GM10266 (cell line): ENCODE measurements around the gene USP31.

Experiments
- DNase-seq: peaks from one replicate; pipeline ENCODE4 v3.0.0; 2012; ENCODE audit errors: extremely low spot score
- CTCF ChIP-seq: IDR thresholded peaks from 2 replicates; pipeline ENCODE4 v1.5.1; 2012; ENCODE audit warnings: mild to moderate bottlenecking, low read depth; ENCODE audit not compliant: control insufficient read depth, insufficient read depth; ENCODE audit errors: missing control alignments

The USP31 gene

GRCh38 chr16:23064639-23065038 lies 84.6 kb downstream of the USP31 start:
- DNase-seq, result no peak

DNA sequence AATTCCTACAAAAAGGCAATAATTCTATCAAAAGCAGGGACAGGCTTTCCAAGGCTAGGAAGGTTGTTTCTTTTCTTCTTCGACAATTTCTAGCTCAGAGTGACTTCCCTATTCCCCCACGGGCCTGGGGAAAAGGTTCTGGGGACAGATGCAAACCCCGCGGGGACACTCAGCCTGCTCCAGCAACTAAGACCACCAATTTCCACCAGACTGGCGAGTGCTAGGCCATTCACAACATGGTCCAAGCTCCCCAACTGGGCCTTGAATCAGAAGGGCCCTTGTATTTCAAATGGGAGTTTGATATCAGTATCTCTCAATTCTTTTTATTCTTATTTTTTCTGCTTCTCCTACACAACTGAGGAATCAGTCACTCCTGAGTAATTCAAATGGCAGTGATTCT lies 86.7 kb downstream of the USP31 start:
- no peak for DNase-seq

More at GRCh38 chr16:23064639-23065038, 84.6 kb downstream of the USP31 start:
- TF ChIP-seq CTCF, result no peak

DNA sequence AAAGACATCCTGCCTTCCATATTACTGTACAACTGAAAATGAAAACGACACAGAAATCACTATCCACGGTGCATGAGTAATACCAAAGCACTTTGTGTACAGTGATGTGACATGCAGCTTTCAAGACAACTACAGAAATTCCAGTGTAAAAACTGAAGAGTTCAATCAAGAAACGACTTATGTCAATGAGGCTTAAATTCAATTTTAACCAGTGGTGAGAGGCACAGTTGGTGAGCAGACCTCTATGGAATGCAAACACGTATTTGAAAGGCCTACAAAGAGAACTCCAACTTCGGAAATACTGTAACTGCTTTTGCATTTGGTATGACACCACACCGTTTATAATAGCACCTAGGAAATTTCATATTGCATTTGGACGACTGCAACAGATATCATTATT lies 87.6 kb downstream of the USP31 start:
- DNase-seq, result no peak
- no peak for TF ChIP-seq CTCF

More for the DNA sequence above, 86.7 kb downstream of the USP31 start:
- no peak for TF ChIP-seq CTCF

GRCh38 chr16:23060458-23061320 lies 88.6 kb downstream of the USP31 start:
- DNase-seq, result peak; percentile 66

GRCh38 chr16:23059433-23059832 lies 89.8 kb downstream of the USP31 start:
- DNase-seq, result no peak

More at GRCh38 chr16:23060458-23061320, 88.6 kb downstream of the USP31 start:
- TF ChIP-seq CTCF, result peak; percentile 83

DNA sequence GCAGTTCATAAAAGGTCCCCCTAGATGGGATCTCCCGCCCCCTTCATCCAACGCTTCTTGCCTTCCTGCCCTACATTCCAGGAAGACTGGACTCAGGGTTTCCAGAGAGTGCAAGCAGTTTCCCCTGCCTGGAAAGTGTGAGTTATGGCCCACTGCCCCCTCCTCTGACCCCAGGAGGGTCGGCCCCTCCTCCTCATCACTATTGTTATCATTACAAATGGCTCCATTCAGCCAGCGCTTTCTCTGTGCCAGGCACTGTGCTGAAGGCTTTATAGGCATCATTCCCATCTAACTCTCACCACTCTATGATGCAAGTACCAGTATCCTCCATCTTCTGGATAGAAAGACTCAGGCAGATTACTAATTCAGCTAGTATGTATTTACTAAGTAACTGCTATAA lies 90.7 kb downstream of the USP31 start:
- no peak for TF ChIP-seq CTCF
- DNase-seq, result no peak

More at GRCh38 chr16:23059433-23059832, 89.8 kb downstream of the USP31 start:
- TF ChIP-seq CTCF, result no peak

- TF ChIP-seq CTCF, result no peak
- no peak for DNase-seq
Observed at GRCh38 chr16:23057013-23057596, 92.1 kb downstream of the USP31 start.
